HG03558 (cell line): ENCODE results near the gene TCF4.

Experiments
- ATAC-seq: cut with Tn5 transposase; IDR thresholded peaks from one replicate; pipeline ENCODE4 v1.9.1; 2021; ENCODE audit warnings: moderate number of reproducible peaks; ENCODE audit not compliant: unreplicated experiment; ENCODE audit errors: extremely low read depth

TCF4 gene

GRCh38 chr18:55286257-55286825, 301.7 kb downstream of the TCF4 start:
- ATAC-seq: no peak

- no peak for ATAC-seq
These were observed 303.4 kb downstream of the TCF4 start for GRCh38 chr18:55284614-55285013.

GRCh38 chr18:55283309-55283708, 304.7 kb downstream of the TCF4 start:
- ATAC-seq: no peak

GRCh38 chr18:55280503-55280902, 307.5 kb downstream of the TCF4 start:
- no peak for ATAC-seq

GRCh38 chr18:55275039-55275901, 312.7 kb downstream of the TCF4 start:
- no peak for ATAC-seq

GRCh38 chr18:55272510-55273243, 315.3 kb downstream of the TCF4 start:
- ATAC-seq: no peak

GRCh38 chr18:55269622-55270021, 318.4 kb downstream of the TCF4 start:
- ATAC-seq: no peak

- peak; percentile 34 for ATAC-seq
These were observed 319.2 kb downstream of the TCF4 start for GRCh38 chr18:55268628-55269275.

- peak; percentile 69 for ATAC-seq
These were observed 319.8 kb downstream of the TCF4 start for GRCh38 chr18:55268151-55268601.

- ATAC-seq: no peak
These were observed 321.0 kb downstream of the TCF4 start for GRCh38 chr18:55266981-55267380.

- ATAC-seq: no peak
These were observed 322.0 kb downstream of the TCF4 start for GRCh38 chr18:55265984-55266383.

- no peak for ATAC-seq
These were observed 322.8 kb downstream of the TCF4 start for GRCh38 chr18:55265130-55265675.

- ATAC-seq: no peak
These were observed 323.9 kb downstream of the TCF4 start for GRCh38 chr18:55264108-55264507.

- no peak for ATAC-seq
These were observed 325.9 kb downstream of the TCF4 start for GRCh38 chr18:55262021-55262560.

- no peak for ATAC-seq
These were observed 326.7 kb downstream of the TCF4 start for GRCh38 chr18:55261253-55261652.

GRCh38 chr18:55258088-55258487, 329.9 kb downstream of the TCF4 start:
- ATAC-seq: no peak

GRCh38 chr18:55256929-55257289, 331.1 kb downstream of the TCF4 start:
- ATAC-seq: no peak

GRCh38 chr18:55256226-55256928, 331.6 kb downstream of the TCF4 start:
- no peak for ATAC-seq

- ATAC-seq: no peak
These were observed 334.2 kb downstream of the TCF4 start for GRCh38 chr18:55253814-55254213.
